Measurements from ENCODE around the gene APOBR. TPM values are rescaled to one million over a fixed set of nuclear protein-coding genes. Genes with fewer than 3 reads are reported as not detected.

The APOBR gene
- total and polyA plus RNA-seq, 2 of the 13 experiments (the other 11 are each of a cell fraction or from before 2014, with no cell fraction given), result 0.03 TPM; not detected in 1

GRCh38 chr16:28491230-28491969 lies 3.0 kb upstream of the APOBR start (continued):
- TF ChIP-seq RERE (CRISPR knock-in tag; IDR thresholded peaks at IDR 0.05; ENCODE audit: low read depth), result no peak
- peak; percentile 11; the same call in 1 of the 2 replicates for TF ChIP-seq TARDBP (CRISPR knock-in tag; IDR thresholded peaks at IDR 0.05)
- TF ChIP-seq SMAD3 (CRISPR knock-in tag; IDR thresholded peaks at IDR 0.05), result 0 out of 2 replicates have a peak, but pooled peaks have one; percentile 37
- no peak for TF ChIP-seq CBFB (CRISPR knock-in tag; IDR thresholded peaks at IDR 0.05)
- peak; percentile 36 for TF ChIP-seq AGO2 (optimal IDR thresholded peaks at IDR 0.05; ENCODE audit: low read depth, low read length)
- peak; percentile 30; the same call in 1 of the 2 replicates for TF ChIP-seq MXD4 (CRISPR knock-in tag; IDR thresholded peaks at IDR 0.05)
- TF ChIP-seq SP2 (CRISPR knock-in tag; IDR thresholded peaks at IDR 0.05), result 0 out of 2 replicates have a peak, but pooled peaks have one; percentile 14
- TF ChIP-seq MTERF4 (CRISPR knock-in tag; IDR thresholded peaks at IDR 0.05), result peak; percentile 78; the same call in 1 of the 2 replicates
- 0 out of 2 replicates have a peak, but pooled peaks have one; percentile 83 for TF ChIP-seq ZNF737 (CRISPR knock-in tag; IDR thresholded peaks at IDR 0.05; ENCODE audit: borderline replicate concordance)
- TF ChIP-seq ZNF354B (CRISPR knock-in tag; IDR thresholded peaks at IDR 0.05), result peak; percentile 57; the same call in 1 of the 2 replicates
- TF ChIP-seq ZNF572 (CRISPR knock-in tag; IDR thresholded peaks at IDR 0.05), result peak; percentile 84
- no peak for TF ChIP-seq HOXA9 (CRISPR knock-in tag; IDR thresholded peaks at IDR 0.05; ENCODE audit: borderline replicate concordance)
- TF ChIP-seq ZBTB7B (CRISPR knock-in tag; IDR thresholded peaks at IDR 0.05), result peak; percentile 93
- 0 out of 2 replicates have a peak, but pooled peaks have one; percentile 3 for TF ChIP-seq ZNF607 (CRISPR knock-in tag; IDR thresholded peaks at IDR 0.05; ENCODE audit: borderline replicate concordance)
- peak; percentile 65 for TF ChIP-seq UBTF (CRISPR knock-in tag; IDR thresholded peaks at IDR 0.05)
- peak; percentile 13; the same call in 1 of the 2 replicates for TF ChIP-seq DMAP1 (CRISPR knock-in tag; IDR thresholded peaks at IDR 0.05)
- 0 out of 2 replicates have a peak, but pooled peaks have one; percentile 56 for TF ChIP-seq ZFP37 (CRISPR knock-in tag; IDR thresholded peaks at IDR 0.05; ENCODE audit: borderline replicate concordance)
- TF ChIP-seq GLI4 (CRISPR knock-in tag; IDR thresholded peaks at IDR 0.05; ENCODE audit: borderline replicate concordance), result 0 out of 2 replicates have a peak, but pooled peaks have one; percentile 1
- no peak for TF ChIP-seq SOX6 (IDR thresholded peaks at IDR 0.05)
- peak; percentile 18; the same call in 1 of the 2 replicates for TF ChIP-seq SOX6 (CRISPR knock-in tag; IDR thresholded peaks at IDR 0.05)
- 0 out of 2 replicates have a peak, but pooled peaks have one; percentile 36 for TF ChIP-seq TGIF2 (CRISPR knock-in tag; IDR thresholded peaks at IDR 0.05)
- peak; percentile 26; the same call in 1 of the 2 replicates for TF ChIP-seq CEBPG (CRISPR knock-in tag; IDR thresholded peaks at IDR 0.05)

All from HepG2 (cell line).